ENCODE results near the gene STN1.

DNA sequence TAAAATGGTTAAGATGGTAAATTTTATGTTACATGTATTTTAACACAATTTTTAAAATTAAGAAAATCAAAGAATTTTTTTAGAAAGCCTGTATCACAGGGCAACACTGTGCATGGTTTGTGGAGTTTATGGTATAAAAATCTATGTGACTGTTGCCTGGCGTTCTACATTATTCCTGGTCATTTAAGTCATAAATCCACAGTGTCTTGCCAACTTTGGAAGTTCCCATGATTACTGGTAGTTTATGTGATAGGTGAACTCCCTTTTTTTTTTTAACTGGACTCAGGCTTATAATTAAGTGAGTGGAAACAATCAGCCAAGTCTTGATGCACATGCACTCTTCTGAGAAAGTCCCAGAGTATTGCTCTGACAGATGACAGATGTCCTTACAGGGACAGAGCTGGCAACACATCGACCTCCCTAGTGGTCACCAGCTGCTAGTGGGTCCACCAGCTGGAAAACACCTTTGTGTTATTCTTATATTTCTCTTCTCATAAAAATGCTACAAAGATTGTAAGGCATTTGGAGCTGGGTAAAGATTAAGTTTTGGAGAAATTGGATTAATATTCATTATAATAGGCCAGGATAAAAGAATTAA, 8.8 kb upstream of the STN1 start:
- TF ChIP-seq, protein P1, sequence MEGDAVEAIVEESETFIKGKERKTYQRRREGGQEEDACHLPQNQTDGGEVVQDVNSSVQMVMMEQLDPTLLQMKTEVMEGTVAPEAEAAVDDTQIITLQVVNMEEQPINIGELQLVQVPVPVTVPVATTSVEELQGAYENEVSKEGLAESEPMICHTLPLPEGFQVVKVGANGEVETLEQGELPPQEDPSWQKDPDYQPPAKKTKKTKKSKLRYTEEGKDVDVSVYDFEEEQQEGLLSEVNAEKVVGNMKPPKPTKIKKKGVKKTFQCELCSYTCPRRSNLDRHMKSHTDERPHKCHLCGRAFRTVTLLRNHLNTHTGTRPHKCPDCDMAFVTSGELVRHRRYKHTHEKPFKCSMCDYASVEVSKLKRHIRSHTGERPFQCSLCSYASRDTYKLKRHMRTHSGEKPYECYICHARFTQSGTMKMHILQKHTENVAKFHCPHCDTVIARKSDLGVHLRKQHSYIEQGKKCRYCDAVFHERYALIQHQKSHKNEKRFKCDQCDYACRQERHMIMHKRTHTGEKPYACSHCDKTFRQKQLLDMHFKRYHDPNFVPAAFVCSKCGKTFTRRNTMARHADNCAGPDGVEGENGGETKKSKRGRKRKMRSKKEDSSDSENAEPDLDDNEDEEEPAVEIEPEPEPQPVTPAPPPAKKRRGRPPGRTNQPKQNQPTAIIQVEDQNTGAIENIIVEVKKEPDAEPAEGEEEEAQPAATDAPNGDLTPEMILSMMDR (IDR thresholded peaks at IDR 0.05), result no peak
- TF ChIP-seq POLR2A (IDR thresholded peaks at IDR 0.05), result no peak

Measured in testis (tissue), 2 donors.